Left lung (tissue), 10 donors: ENCODE data around the gene RBM42. TPM values are rescaled to one million over a fixed set of nuclear protein-coding genes. Genes with fewer than 3 reads are reported as not detected.

Experiments used
- ATAC-seq: fragments of 200-7000 bp; cut with Tn5 transposase; one replicate; pipeline ENCODE4 v1.9.1; 2020; ENCODE audit warnings: moderate library complexity
- DNase-seq, 4 donors: peaks; one replicate each; pipeline ENCODE4 v3.0.0-alpha.2; 2013 to 2020
- H3K27ac ChIP-seq, 2 donors: fragments of 200-600 bp; sonication (generic) in 1 of 2; one replicate each; pipeline versions ENCODE4 v1.5.0 to v1.8.0; 2020 to 2021
- H3K27me3 ChIP-seq, 2 donors: fragments of 200-600 bp; sonication (generic) in 1 of 2; one replicate each; pipeline versions ENCODE4 v1.5.0 to v1.8.0; 2020 to 2021
- H3K36me3 ChIP-seq, 2 donors: fragments of 200-600 bp; sonication (generic) in 1 of 2; one replicate each; pipeline versions ENCODE4 v1.5.0 to v1.8.0; 2020 to 2021
- H3K4me1 ChIP-seq, 2 donors: fragments of 200-600 bp; one replicate each; pipeline ENCODE4 v1.8.0; 2021
- H3K4me3 ChIP-seq, 2 donors: fragments of 200-600 bp; sonication (generic) in 1 of 2; one replicate each; pipeline versions ENCODE4 v1.5.0 to v1.8.0; 2020 to 2021; ENCODE audit warnings: mild to moderate bottlenecking in 1 of 2
- H3K9me3 ChIP-seq, 2 donors: fragments of 200-600 bp; sonication (generic) in 1 of 2; one replicate each; pipeline versions ENCODE4 v1.5.0 to v1.8.0; 2020 to 2021
- CTCF ChIP-seq, 2 donors: fragments of 200-600 bp; sonication (generic) in 1 of 2; IDR thresholded peaks; one replicate each; pipeline versions ENCODE4 v1.5.0 to v1.8.0; 2021; ENCODE audit warnings: antibody characterized with exemption in 2 of 2
- intact Hi-C, 2 donors: fragments of 100-400 bp; cut with DNase I; formaldehyde crosslinking; loops; one replicate each; pipeline versions ENCODE4 v1.11.2 to v1.14.2; 2022
- polyA plus RNA-seq, 6 donors: library from polyadenylated mRNA; unstranded; fragments of 120-200 nt; gene quantifications; one replicate each; pipeline ENCODE4 v1.2.1, GENCODE V29; 2013; ENCODE audit not compliant: insufficient read length in 6 of 6
- total RNA-seq, 2 donors: library from RNA; stranded (reverse); fragmentation: NEBNext Ultra II Directional; extraction: Animal tissue kit (Norgen Biotek cat#: 25700); gene quantifications; one replicate each; pipeline ENCODE4 v1.2.1, GENCODE V29; 2021
- donor health status: DM: no; HTN: yes; CAD: no.
- donor health status: DM: no; HTN: no; CAD: no.

Gene RBM42
- total and polyA plus RNA-seq, 8 donors: 48.4 to 67.0 (median 61.0) TPM

GRCh38 chr19:35621708-35622107, 7.1 kb upstream of the RBM42 start:
- DNase-seq (no peak), ATAC-seq (no peak)
- intact Hi-C loops: no loop called here
- Histone ChIP-seq H3K27ac (no peak overlapping the region), H3K4me3 (no peak overlapping the region), H3K27me3 (no peaks in the 10 kb centered on the region), H3K9me3 (no peaks in the 10 kb centered on the region), H3K4me1 (no peaks in the 10 kb centered on the region), H3K36me3 (peaks cover 0 to 25% of the 10 kb centered on the region in 2 donors)
- no peak for TF ChIP-seq CTCF (IDR thresholded peaks at IDR 0.05)

GRCh38 chr19:35622750-35623149, 6.1 kb upstream of the RBM42 start:
- H3K36me3 ChIP-seq: peaks cover 0 to 14% of the 10 kb centered on the region in 2 donors
- no peak for TF ChIP-seq CTCF (IDR thresholded peaks at IDR 0.05)
- H3K27ac ChIP-seq: no peak overlapping the region
- intact Hi-C loops: no loop called here
- peaks cover 0 to 2% of the 10 kb centered on the region in 2 donors for H3K4me1 ChIP-seq
- H3K9me3 ChIP-seq: no peaks in the 10 kb centered on the region
- DNase-seq (no peak), ATAC-seq (no peak)
- no peak overlapping the region for H3K4me3 ChIP-seq
- no peaks in the 10 kb centered on the region for H3K27me3 ChIP-seq

GRCh38 chr19:35623327-35624010, 5.4 kb upstream of the RBM42 start:
- DNase-seq (no peak), ATAC-seq (no peak)
- Histone ChIP-seq H3K36me3 (peaks cover 0 to 13% of the 10 kb centered on the region in 2 donors), H3K27me3 (no peaks in the 10 kb centered on the region), H3K4me1 (peaks cover 0 to 7% of the 10 kb centered on the region in 2 donors), H3K9me3 (no peaks in the 10 kb centered on the region), H3K27ac (no peak overlapping the region), H3K4me3 (no peak overlapping the region)
- intact Hi-C loops: no loop called here
- TF ChIP-seq CTCF (IDR thresholded peaks at IDR 0.05): no peak

GRCh38 chr19:35628264-35628564, 622 bp upstream of the RBM42 start:
- TF ChIP-seq CTCF (IDR thresholded peaks at IDR 0.05): no peak
- Histone ChIP-seq H3K4me1 (peaks cover 4 to 29% of the 10 kb centered on the region in 2 donors), H3K27me3 (no peaks in the 10 kb centered on the region), H3K4me3 (peak overlapping the region; percentile 92 to 95), H3K27ac (peak overlapping the region; percentile 90 to 95), H3K9me3 (no peaks in the 10 kb centered on the region), H3K36me3 (peaks cover 0 to 31% of the 10 kb centered on the region in 2 donors)
- intact Hi-C loops: no loop called here
- ATAC-seq (no peak), DNase-seq (no peak)

- ATAC-seq (no peak), DNase-seq (no peak)
- Histone ChIP-seq H3K27me3 (no peaks in the 10 kb centered on the region), H3K4me3 (peak overlapping the region; percentile 92 to 95), H3K9me3 (no peaks in the 10 kb centered on the region), H3K36me3 (peaks cover 0 to 42% of the 10 kb centered on the region in 2 donors), H3K27ac (peak overlapping the region; percentile 90 to 95), H3K4me1 (peaks cover 4 to 29% of the 10 kb centered on the region in 2 donors)
- TF ChIP-seq CTCF (IDR thresholded peaks at IDR 0.05): no peak
- intact Hi-C loops: no loop called here
Observed at GRCh38 chr19:35629332-35629633, 447 bp downstream of the RBM42 start.
